ENCODE results near the gene EFHD2.
A peak's percentile ranks its signal among the peaks of the same experiment; 100 is the strongest.

EFHD2 gene

DNA sequence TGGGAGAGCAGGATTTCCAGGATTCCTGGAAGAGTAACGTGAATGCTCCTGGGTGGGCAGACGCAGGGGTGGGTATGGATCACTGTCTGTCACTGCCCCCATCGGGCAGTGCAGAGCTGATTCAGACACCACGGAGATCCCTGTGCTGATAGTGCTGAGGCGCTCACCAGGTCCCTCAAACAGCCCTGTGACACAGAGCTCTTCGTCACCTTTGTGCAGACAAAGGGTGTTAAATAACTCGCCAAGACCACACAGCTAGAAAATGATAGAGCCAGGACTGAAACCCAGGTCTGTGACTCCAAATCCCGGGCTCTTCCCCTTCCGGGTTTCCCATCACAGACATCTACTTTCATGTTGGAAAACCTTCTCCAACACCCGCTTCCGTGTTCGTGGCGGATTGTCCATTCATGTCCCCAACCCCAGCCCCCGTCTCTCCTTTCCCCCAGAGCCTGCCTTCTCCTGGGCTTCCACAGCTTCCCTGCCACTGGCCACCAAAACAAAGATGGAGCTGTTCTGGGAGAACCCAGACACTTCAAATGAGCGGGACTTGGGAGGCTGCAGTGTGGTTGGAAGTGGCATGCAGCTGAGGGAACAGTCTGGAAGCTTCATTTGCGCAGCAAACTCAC is 2.6 kb downstream of the EFHD2 start:
- Mint-ChIP-seq H3K4me3 (peak overlapping the region; percentile 89), H3K4me1 (peaks cover 56% of the 10 kb centered on the region), H3K27me3 (ENCODE audit: low read depth, poor library complexity) (peaks cover 15% of the 10 kb centered on the region), H3K27ac (no peak overlapping the region), H3K9me3 (no peaks in the 10 kb centered on the region), H3K36me3 (ENCODE audit: low read depth) (no peaks in the 10 kb centered on the region)
- DNase-seq = no peak
- TF ChIP-seq, protein P1, sequence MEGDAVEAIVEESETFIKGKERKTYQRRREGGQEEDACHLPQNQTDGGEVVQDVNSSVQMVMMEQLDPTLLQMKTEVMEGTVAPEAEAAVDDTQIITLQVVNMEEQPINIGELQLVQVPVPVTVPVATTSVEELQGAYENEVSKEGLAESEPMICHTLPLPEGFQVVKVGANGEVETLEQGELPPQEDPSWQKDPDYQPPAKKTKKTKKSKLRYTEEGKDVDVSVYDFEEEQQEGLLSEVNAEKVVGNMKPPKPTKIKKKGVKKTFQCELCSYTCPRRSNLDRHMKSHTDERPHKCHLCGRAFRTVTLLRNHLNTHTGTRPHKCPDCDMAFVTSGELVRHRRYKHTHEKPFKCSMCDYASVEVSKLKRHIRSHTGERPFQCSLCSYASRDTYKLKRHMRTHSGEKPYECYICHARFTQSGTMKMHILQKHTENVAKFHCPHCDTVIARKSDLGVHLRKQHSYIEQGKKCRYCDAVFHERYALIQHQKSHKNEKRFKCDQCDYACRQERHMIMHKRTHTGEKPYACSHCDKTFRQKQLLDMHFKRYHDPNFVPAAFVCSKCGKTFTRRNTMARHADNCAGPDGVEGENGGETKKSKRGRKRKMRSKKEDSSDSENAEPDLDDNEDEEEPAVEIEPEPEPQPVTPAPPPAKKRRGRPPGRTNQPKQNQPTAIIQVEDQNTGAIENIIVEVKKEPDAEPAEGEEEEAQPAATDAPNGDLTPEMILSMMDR (IDR thresholded peaks at IDR 0.05) = no peak

DNA sequence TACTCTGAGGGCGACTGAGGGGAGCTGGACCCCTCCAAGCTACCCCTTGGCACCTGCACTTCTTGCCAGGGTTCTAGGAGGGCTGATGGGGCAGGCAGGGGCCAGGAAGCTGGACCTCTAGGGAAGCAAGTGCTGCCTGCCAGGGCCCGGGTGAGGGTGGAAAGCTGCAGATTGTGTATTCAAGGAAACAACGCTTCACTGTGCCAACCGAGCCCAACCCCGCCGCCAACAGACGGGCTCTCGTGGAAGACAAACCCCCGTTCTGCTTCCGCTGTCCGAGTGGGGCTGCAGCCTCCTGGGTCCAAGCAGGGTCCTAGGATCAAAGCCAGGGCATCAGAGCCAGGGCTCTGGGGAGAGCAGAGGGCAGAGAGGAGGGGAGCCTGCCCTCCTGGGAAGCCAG is 3.2 kb downstream of the EFHD2 start:
- H3K27ac Mint-ChIP-seq = no peak overlapping the region
- H3K36me3 Mint-ChIP-seq (ENCODE audit: low read depth) = no peaks in the 10 kb centered on the region
- TF ChIP-seq, protein P1 (IDR thresholded peaks at IDR 0.05) = no peak
- H3K27me3 Mint-ChIP-seq (ENCODE audit: low read depth, poor library complexity) = peaks cover 15% of the 10 kb centered on the region
- peaks cover 55% of the 10 kb centered on the region for H3K4me1 Mint-ChIP-seq
- no peaks in the 10 kb centered on the region for H3K9me3 Mint-ChIP-seq
- no peak for DNase-seq
- H3K4me3 Mint-ChIP-seq = no peak overlapping the region

DNA sequence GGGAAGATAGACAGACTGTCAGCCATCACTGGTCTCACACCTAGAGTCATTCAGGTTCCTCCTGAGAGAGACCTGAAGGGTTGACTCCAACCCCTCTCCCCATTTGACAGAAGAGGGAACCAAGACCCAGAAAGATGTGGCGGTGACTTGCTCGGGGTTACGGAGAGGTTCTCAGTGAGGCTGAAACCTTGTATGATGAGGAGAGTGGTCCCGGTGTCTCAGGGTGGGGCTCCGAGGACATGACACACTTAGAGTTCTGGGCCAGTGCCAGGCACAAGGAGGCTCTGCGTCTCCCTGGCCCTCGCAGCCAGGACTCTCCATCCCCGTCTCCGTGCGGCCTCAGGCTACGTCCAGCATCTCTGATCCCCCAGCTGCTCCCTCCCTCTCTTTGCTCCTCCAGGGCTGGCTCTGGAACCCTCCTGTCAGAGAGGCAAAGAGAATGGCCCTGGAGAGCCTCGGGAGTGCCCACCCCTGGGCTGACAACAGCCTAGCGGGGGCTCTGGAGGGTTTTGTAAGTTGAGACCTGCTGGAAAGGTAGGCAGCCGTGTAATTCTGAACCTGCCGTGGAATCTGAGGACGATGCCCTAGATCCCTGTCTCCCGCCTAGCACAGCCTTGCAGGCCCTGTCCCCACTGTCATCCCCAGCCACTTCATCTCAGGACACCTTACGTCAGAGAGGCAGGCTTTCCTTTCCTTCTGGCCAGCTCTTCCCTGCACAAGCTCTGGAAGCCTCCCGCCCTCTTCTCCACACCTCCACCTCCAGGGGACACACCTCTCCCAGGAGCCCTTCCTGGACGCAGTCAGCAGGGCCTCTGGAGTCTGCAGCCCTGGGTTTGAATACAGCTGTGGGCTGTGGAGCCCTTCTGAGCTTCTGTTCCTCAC is 4.1 kb downstream of the EFHD2 start:
- no peaks in the 10 kb centered on the region for H3K36me3 Mint-ChIP-seq (ENCODE audit: low read depth)
- H3K27me3 Mint-ChIP-seq (ENCODE audit: low read depth, poor library complexity) = peaks cover 15% of the 10 kb centered on the region
- no peak for DNase-seq
- H3K27ac Mint-ChIP-seq = peak overlapping the region; percentile 61
- peaks cover 46% of the 10 kb centered on the region for H3K4me1 Mint-ChIP-seq
- H3K9me3 Mint-ChIP-seq = no peaks in the 10 kb centered on the region
- TF ChIP-seq, protein P1 (IDR thresholded peaks at IDR 0.05) = no peak
- no peak overlapping the region for H3K4me3 Mint-ChIP-seq

DNA sequence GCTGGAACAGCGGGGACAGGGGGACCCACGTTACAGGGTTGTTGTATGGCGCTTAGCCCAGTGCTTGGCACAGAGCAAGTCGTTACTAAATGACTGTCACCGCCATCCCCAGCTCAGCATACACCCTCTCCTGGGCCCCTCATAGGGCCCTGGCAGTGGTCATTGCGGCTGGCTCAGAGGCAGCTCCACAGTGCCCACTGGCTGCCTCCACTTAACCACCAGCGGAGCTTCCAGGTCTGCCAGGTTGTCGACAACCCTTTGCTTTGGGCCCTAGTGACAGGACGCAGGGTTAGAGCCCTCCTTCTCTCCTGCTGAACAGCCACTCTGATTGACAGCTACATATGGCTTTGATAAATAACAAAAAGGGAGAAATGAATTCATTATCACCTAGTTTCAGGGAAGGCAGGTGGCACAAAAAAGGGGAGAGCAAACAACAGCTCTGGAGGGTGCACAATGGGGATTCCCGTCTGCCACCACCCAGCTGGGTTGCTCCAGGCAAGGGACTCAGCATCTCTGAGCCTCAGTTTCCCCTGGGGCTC is 4.8 kb downstream of the EFHD2 start:
- no peaks in the 10 kb centered on the region for H3K36me3 Mint-ChIP-seq (ENCODE audit: low read depth)
- DNase-seq = no peak
- H3K9me3 Mint-ChIP-seq = no peaks in the 10 kb centered on the region
- no peak overlapping the region for H3K4me3 Mint-ChIP-seq
- peaks cover 15% of the 10 kb centered on the region for H3K27me3 Mint-ChIP-seq (ENCODE audit: low read depth, poor library complexity)
- TF ChIP-seq, protein P1 (IDR thresholded peaks at IDR 0.05) = no peak
- no peak overlapping the region for H3K27ac Mint-ChIP-seq
- H3K4me1 Mint-ChIP-seq = peaks cover 40% of the 10 kb centered on the region

DNA sequence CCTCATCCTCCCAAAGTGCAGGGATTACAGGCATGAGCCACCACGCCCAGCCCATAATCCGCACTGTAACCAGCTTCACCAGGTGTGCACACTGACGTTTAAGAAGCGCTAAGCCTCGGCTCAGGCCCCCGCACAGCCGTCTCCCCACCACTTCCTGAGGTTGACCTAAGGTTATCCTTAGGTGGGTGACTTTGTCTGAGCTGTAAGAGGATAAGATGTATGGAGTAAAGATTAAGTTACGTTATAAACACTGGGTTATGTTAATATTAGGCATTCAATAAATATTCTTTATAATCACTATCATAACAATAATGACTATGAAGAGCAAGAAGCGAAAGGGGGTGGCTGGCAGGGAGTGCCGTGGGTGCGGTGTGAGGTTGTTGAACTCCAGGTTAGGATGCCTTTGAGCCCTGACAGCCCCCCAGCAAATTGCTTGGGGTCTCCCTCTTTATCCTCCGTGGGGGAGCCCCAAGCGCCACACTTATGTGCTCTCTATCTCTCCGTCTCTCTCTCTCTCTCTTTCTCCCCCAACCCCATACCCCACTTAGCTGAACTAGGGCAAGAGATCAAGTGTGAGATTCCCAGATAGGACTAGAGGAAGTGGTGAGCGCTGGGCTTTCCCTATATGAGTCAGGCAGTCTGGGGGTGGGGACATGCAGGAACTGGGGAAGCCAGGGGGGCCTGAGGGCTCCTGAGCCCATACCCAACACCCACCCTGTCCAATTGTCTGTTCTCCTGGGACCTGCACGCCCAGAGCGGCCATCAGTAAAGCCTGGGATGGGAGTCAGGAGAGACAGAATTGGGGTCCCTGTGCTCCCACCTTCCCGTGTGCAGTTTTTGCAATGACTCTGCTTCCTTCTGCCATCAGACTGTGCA is 7.6 kb downstream of the EFHD2 start:
- Mint-ChIP-seq H3K4me1 (peaks cover 28% of the 10 kb centered on the region), H3K9me3 (peaks cover 12% of the 10 kb centered on the region), H3K27ac (peak overlapping the region; percentile 66), H3K4me3 (no peak overlapping the region), H3K36me3 (ENCODE audit: low read depth) (peaks cover 9% of the 10 kb centered on the region), H3K27me3 (ENCODE audit: low read depth, poor library complexity) (peaks cover 8% of the 10 kb centered on the region)
- DNase-seq = no peak
- TF ChIP-seq, protein P1 (IDR thresholded peaks at IDR 0.05) = no peak
